Gastroesophageal sphincter (tissue), 4 donors: ENCODE results near the gene GNAI1. TPM values are rescaled to one million over a fixed set of nuclear protein-coding genes. Genes with fewer than 3 reads are reported as not detected.

ENCODE experiments used
- ATAC-seq: fragments of 150-250 bp; one replicate; pipeline ENCODE4 v1.9.1; 2016; ENCODE audit warnings: mild to moderate bottlenecking, moderate library complexity
- H3K27ac ChIP-seq, 4 donors: fragments of 200-600 bp; sonication (generic) in 3 of 4; 1 replicate in 3 of 4; 2 replicates in 1 of 4; pipeline ENCODE4 v1.5.1; 2016 to 2019
- H3K27me3 ChIP-seq: fragments of 200-600 bp; sonication (generic); one replicate; pipeline ENCODE4 v1.5.1; 2019
- H3K36me3 ChIP-seq, 2 donors: fragments of 200-600 bp; sonication (generic); one replicate each; pipeline ENCODE4 v1.5.1; 2019; ENCODE audit warnings: control low read depth in 1 of 2
- H3K4me1 ChIP-seq, 3 donors: fragments of 200-600 bp; sonication (generic); 1 replicate in 2 of 3; 2 replicates in 1 of 3; pipeline ENCODE4 v1.5.1; 2016 to 2019; ENCODE audit warnings: control low read depth in 2 of 3
- H3K4me3 ChIP-seq, 2 donors: fragments of 200-600 bp; sonication (generic); one replicate each; pipeline ENCODE4 v1.5.1; 2019; ENCODE audit warnings: mild to moderate bottlenecking in 1 of 2, moderate library complexity in 1 of 2
- H3K9me3 ChIP-seq, 3 donors: fragments of 200-600 bp; sonication (generic); one replicate each; pipeline ENCODE4 v1.5.1; 2017 to 2019; ENCODE audit warnings: control low read depth in 2 of 3
- EP300 ChIP-seq: sonication (generic); formaldehyde crosslinking; IDR thresholded peaks from one replicate; pipeline ENCODE4 v1.6.1; 2017; ENCODE audit warnings: antibody characterized with exemption, mild to moderate bottlenecking
- POLR2A ChIP-seq, 2 donors: fragments of 450-650 bp; IDR thresholded peaks; one replicate each; pipeline ENCODE4 v1.6.1; 2017; ENCODE audit warnings: antibody characterized with exemption in 2 of 2, mild to moderate bottlenecking in 2 of 2, moderate library complexity in 1 of 2
- POLR2AphosphoS5 ChIP-seq: sonication (generic); formaldehyde crosslinking; IDR thresholded peaks from one replicate; pipeline ENCODE4 v1.6.1; 2017; ENCODE audit warnings: antibody characterized with exemption
- WGBS, 2 donors: methylation state at CpG; one replicate each; pipeline ENCODE4 v1.1.5; 2018; ENCODE audit warnings: low coverage in 1 of 2; 5-methylcytosine and 5-hydroxymethylcytosine counted together
- total RNA-seq, 4 donors: library from RNA; depleted of rRNA; stranded (reverse); fragments of >200 nt; gene quantifications; one replicate each; pipeline ENCODE4 v1.1.0, GENCODE V29; 2016
- TF ChIP-seq, protein P1 (sequence below), 4 experiments: fragments of 200-600 bp in 2 of 4; fragments of 450-650 bp in 2 of 4; sonication (generic) in 1 of 4; IDR thresholded peaks; one replicate each; pipeline ENCODE4 v1.5.1; 2017 to 2019; ENCODE audit warnings: antibody characterized with exemption in 4 of 4, mild to moderate bottlenecking in 2 of 4, moderate library complexity in 2 of 4

Gene GNAI1
- total RNA-seq, 4 donors from 2014 or later, result 76.8 to 136 (median 108) TPM

DNA sequence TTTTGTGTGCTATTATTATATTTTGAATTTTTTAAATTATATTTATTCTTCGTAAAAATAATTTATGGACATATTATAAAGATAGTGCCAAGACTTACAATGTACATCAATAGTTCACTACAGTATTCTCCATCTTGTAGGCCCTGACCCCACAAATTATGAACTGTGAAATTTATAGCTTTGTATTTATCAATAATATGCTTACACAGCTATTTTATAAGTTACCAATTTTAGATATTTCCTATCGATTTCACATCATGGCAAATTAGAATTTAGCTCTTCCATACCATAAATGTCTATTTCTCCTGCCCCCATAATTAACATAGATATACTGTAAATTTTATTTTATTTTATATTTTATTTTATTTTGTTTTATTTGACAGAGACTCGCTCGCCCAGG is 34.4 kb upstream of the GNAI1 start:
- H3K27ac ChIP-seq, result no peak overlapping the region
- H3K27me3 ChIP-seq, result no peaks in the 10 kb centered on the region
- no peaks in the 10 kb centered on the region for H3K4me1 ChIP-seq
- no peaks in the 10 kb centered on the region for H3K9me3 ChIP-seq
- TF ChIP-seq, protein P1, sequence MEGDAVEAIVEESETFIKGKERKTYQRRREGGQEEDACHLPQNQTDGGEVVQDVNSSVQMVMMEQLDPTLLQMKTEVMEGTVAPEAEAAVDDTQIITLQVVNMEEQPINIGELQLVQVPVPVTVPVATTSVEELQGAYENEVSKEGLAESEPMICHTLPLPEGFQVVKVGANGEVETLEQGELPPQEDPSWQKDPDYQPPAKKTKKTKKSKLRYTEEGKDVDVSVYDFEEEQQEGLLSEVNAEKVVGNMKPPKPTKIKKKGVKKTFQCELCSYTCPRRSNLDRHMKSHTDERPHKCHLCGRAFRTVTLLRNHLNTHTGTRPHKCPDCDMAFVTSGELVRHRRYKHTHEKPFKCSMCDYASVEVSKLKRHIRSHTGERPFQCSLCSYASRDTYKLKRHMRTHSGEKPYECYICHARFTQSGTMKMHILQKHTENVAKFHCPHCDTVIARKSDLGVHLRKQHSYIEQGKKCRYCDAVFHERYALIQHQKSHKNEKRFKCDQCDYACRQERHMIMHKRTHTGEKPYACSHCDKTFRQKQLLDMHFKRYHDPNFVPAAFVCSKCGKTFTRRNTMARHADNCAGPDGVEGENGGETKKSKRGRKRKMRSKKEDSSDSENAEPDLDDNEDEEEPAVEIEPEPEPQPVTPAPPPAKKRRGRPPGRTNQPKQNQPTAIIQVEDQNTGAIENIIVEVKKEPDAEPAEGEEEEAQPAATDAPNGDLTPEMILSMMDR (IDR thresholded peaks at IDR 0.05), result no peak
- TF ChIP-seq POLR2AphosphoS5 (no peak), EP300 (no peak), POLR2A (IDR thresholded peaks at IDR 0.05) (no peak)
- WGBS, 2 donors, result 92 to 94% methylated on average over 2 to 4 of the region's 4 CpGs
- ATAC-seq, result no peak
- no peaks in the 10 kb centered on the region for H3K36me3 ChIP-seq
- H3K4me3 ChIP-seq, result no peak overlapping the region

DNA sequence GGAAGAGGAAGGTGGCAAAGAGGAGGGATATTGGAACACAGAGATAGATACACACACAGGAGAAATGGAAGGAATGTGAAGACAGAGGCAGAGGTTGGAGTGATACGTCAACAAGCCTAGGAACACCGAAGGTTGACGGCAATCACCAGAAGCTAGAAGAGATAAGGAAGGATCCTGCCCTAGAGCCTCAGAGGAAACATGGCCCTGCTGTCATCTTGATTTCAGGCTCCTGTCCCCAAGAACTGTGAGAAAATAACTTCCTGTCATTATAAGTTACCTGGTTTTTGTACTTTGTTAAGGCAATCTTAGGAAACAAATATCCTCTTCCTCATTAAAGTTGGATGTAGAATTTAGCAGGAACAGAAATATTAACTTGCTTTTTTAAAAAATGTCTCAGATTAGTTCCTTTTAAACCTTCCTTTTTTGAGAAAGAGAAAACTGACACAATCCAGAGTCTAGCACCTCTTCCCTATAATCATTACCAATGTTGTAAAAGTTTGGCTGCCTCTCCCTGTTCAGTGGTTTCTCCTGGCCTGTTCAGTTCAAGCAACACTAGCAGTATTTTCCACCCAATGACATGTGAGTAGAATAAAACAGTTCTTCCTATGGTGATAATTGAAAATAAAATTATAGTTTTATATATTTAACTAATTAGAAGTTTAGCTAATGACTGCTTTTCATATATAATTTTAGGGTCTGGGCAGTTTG is 28.8 kb upstream of the GNAI1 start:
- 81 to 90% methylated on average over 3 of the region's 3 CpGs for WGBS, 2 donors

DNA sequence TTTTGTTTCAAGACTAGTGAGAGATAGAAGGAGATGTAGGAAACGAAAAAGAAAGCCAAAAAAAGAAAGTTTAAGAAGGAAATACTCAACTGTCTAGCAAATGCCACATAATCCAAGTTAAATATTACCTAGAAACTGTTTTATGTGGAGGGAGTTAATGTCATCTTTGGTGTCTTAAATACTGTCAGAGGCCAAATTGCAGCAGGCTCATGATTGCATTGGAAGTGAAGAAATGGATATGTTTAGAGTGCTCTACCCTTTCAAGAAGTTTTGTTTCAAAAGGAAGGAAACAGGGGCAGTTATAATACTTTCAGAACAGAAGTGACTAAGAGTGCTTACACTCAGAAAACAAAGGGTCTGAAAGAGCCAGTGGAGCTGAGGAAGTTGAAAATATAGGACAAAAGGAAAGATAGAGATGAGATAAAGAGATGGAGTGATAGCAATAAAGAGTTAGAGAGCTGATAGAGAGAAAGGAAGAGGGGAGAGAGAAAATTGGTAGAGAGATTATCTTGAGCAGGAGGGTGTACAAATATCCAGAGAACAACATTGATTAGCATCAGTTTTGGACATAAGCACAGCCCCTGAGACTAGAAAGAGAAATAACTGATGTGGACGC is 28.0 kb upstream of the GNAI1 start:
- 73 to 78% methylated on average over 2 of the region's 2 CpGs for WGBS, 2 donors
- Histone ChIP-seq H3K4me3 (no peak overlapping the region), H3K9me3 (no peaks in the 10 kb centered on the region), H3K4me1 (peaks cover 0 to 13% (median 0%) of the 10 kb centered on the region in 3 donors), H3K36me3 (no peaks in the 10 kb centered on the region), H3K27me3 (no peaks in the 10 kb centered on the region), H3K27ac (no peak overlapping the region)
- no peak for ATAC-seq
- TF ChIP-seq EP300, result no peak
- TF ChIP-seq POLR2AphosphoS5, result no peak
- TF ChIP-seq POLR2A (IDR thresholded peaks at IDR 0.05), result no peak
- TF ChIP-seq, protein P1 (IDR thresholded peaks at IDR 0.05), result no peak

More for the DNA sequence above, 28.8 kb upstream of the GNAI1 start:
- Histone ChIP-seq H3K27me3 (no peaks in the 10 kb centered on the region), H3K27ac (no peak overlapping the region), H3K9me3 (no peaks in the 10 kb centered on the region), H3K4me3 (no peak overlapping the region), H3K4me1 (peaks cover 0 to 13% (median 0%) of the 10 kb centered on the region in 3 donors), H3K36me3 (no peaks in the 10 kb centered on the region)
- ATAC-seq, result no peak
- TF ChIP-seq EP300 (no peak), POLR2AphosphoS5 (no peak), POLR2A (IDR thresholded peaks at IDR 0.05) (no peak)
- TF ChIP-seq, protein P1 (IDR thresholded peaks at IDR 0.05), result no peak

GRCh38 chr7:80107278-80107677 is 27.4 kb upstream of the GNAI1 start:
- Histone ChIP-seq H3K36me3 (no peaks in the 10 kb centered on the region), H3K27ac (no peak overlapping the region), H3K4me1 (peaks cover 0 to 13% (median 0%) of the 10 kb centered on the region in 3 donors), H3K4me3 (no peak overlapping the region), H3K27me3 (no peaks in the 10 kb centered on the region), H3K9me3 (no peaks in the 10 kb centered on the region)
- TF ChIP-seq, protein P1 (IDR thresholded peaks at IDR 0.05), result no peak
- TF ChIP-seq EP300, result no peak
- no peak for TF ChIP-seq POLR2A (IDR thresholded peaks at IDR 0.05)
- TF ChIP-seq POLR2AphosphoS5, result no peak
- WGBS, 2 donors, result 25 to 41% methylated on average over 1 of the region's 1 CpG
- no peak for ATAC-seq

- 92 to 100% methylated on average over 2 to 5 of the region's 5 CpGs for WGBS, 2 donors
- no peak for ATAC-seq
- H3K27ac ChIP-seq, result no peak overlapping the region
- peaks cover 0 to 13% (median 0%) of the 10 kb centered on the region in 3 donors for H3K4me1 ChIP-seq
- H3K9me3 ChIP-seq, result no peaks in the 10 kb centered on the region
- no peak overlapping the region for H3K4me3 ChIP-seq
- no peaks in the 10 kb centered on the region for H3K36me3 ChIP-seq
- H3K27me3 ChIP-seq, result no peaks in the 10 kb centered on the region
- TF ChIP-seq, protein P1 (IDR thresholded peaks at IDR 0.05), result no peak
- TF ChIP-seq POLR2A (IDR thresholded peaks at IDR 0.05) (no peak), POLR2AphosphoS5 (no peak), EP300 (no peak)
Observed at GRCh38 chr7:80110376-80110775, 24.3 kb upstream of the GNAI1 start.
